GM23248 (cell line): ENCODE data around the gene HMG20A.

Experiments used
- EZH2 ChIP-seq: fragments of 200-600 bp; sonication (generic); IDR thresholded peaks from 2 replicates; pipeline ENCODE4 v1.6.1; 2018; ENCODE audit warnings: antibody characterized with exemption, mild to moderate bottlenecking; ENCODE audit not compliant: insufficient read depth, poor library complexity, severe bottlenecking
- EZH2phosphoT487 ChIP-seq: fragments of 200-600 bp; sonication (generic); IDR thresholded peaks from 2 replicates; pipeline ENCODE4 v1.6.1; 2018; ENCODE audit warnings: antibody characterized with exemption, moderate library complexity, mild to moderate bottlenecking, low read depth; ENCODE audit not compliant: insufficient read depth

DNA sequence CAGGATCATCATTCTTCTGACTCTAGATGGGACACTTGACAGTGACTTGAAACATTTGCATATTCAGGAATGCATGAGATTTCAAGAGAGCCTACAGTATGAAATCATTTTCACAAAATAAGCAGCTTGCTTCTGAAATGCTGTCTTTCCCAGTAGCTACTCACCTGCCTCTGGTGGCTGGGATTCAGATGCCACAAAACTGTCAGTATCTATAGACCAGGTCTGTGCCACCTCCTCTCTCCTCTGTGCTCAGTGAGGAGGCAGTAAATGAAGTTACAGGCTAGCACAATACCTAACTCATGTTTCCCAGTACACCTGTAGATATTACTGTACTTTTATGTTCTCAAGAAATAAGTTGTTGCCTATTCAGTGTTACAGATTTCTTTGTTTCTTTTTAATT lies 64.3 kb downstream of the HMG20A start:
- TF ChIP-seq EZH2 (no peak), EZH2phosphoT487 (no peak)
